ENCODE measurements around the gene GYG2.
"Not testable (repeated sequence)": the region's sequence is repeated elsewhere in the genome, so short reads cannot be mapped to it uniquely, and the experiment has no call there.

The GYG2 gene

DNA sequence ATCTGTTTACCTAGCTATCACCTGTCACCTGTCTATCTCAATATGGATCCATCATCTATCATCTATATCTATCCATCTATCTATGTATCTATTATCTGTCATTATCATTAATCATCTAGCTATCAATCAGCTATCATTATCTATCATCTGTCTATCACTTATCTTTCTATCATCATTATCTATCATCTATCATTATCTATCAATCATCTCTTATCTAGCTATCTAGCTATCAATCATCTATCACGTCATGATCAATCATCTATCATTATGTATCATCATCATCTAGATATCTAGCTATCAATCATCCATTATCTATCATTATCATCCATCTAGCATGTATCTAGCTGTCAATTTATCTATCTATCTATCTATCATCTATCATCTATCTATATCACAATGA is 92.5 kb downstream of the GYG2 start:
- Histone ChIP-seq H3K79me2 (ENCODE audit: low read length) (no peaks in the 10 kb centered on the region), H3K27ac (ENCODE audit: low read length) (no peak overlapping the region), H3K27me3 (ENCODE audit: low read depth, low read length) (no peaks in the 10 kb centered on the region)

DNA sequence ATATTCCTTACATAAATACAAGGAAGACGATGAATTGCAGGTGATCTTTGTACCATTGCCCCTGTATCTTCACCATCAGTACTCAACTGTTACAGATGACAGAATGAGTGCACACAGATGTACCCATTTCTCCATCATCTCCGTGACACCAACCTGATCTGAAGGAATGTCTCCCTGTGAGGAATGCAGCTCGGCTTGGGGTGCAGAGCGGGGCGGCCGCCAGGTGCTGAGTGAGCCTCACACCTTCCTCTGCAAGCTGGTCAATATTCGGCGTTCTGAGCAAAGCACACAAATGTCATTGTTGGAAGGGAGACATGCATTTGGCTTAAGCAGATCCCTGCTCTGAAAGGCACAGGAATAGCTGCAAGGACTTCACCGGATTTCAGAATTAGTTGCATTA is 93.0 kb downstream of the GYG2 start:
- no peak overlapping the region for H3K9ac ChIP-seq (ENCODE audit: low read length)
- no peaks in the 10 kb centered on the region for H3K79me2 ChIP-seq (ENCODE audit: low read length)
- no peak overlapping the region for H2AFZ ChIP-seq (ENCODE audit: low read depth, low read length)
- H3K36me3 ChIP-seq (replicated peaks; ENCODE audit: low read depth, low read length): no peaks in the 10 kb centered on the region
- H3K4me2 ChIP-seq (ENCODE audit: low read length): no peak overlapping the region
- no peaks in the 10 kb centered on the region for H3K27me3 ChIP-seq (ENCODE audit: low read depth, low read length)
- TF ChIP-seq, protein P1, sequence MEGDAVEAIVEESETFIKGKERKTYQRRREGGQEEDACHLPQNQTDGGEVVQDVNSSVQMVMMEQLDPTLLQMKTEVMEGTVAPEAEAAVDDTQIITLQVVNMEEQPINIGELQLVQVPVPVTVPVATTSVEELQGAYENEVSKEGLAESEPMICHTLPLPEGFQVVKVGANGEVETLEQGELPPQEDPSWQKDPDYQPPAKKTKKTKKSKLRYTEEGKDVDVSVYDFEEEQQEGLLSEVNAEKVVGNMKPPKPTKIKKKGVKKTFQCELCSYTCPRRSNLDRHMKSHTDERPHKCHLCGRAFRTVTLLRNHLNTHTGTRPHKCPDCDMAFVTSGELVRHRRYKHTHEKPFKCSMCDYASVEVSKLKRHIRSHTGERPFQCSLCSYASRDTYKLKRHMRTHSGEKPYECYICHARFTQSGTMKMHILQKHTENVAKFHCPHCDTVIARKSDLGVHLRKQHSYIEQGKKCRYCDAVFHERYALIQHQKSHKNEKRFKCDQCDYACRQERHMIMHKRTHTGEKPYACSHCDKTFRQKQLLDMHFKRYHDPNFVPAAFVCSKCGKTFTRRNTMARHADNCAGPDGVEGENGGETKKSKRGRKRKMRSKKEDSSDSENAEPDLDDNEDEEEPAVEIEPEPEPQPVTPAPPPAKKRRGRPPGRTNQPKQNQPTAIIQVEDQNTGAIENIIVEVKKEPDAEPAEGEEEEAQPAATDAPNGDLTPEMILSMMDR (IDR thresholded peaks at IDR 0.05; ENCODE audit: low read depth, low read length): no peak
- no peak for TF ChIP-seq EZH2phosphoT487 (IDR thresholded peaks at IDR 0.05; ENCODE audit: low read depth)
- H3K9me3 ChIP-seq (ENCODE audit: insufficient read depth, low read length): no peaks in the 10 kb centered on the region
- H4K20me1 ChIP-seq (ENCODE audit: insufficient read depth, low read length): no peaks in the 10 kb centered on the region
- H3K4me1 ChIP-seq (ENCODE audit: low read length): peaks cover 6% of the 10 kb centered on the region
- no peak overlapping the region for H3K27ac ChIP-seq (ENCODE audit: low read length)
- H3K4me3 ChIP-seq (ENCODE audit: low read length): no peak overlapping the region

More for the DNA sequence above, 92.5 kb downstream of the GYG2 start:
- Histone ChIP-seq H2AFZ (ENCODE audit: low read depth, low read length) (no peak overlapping the region), H3K4me1 (ENCODE audit: low read length) (peaks cover 6% of the 10 kb centered on the region), H3K9me3 (ENCODE audit: insufficient read depth, low read length) (no peaks in the 10 kb centered on the region), H3K4me2 (ENCODE audit: low read length) (no peak overlapping the region), H3K9ac (ENCODE audit: low read length) (no peak overlapping the region), H3K4me3 (ENCODE audit: low read length) (no peak overlapping the region), H3K36me3 (replicated peaks; ENCODE audit: low read depth, low read length) (no peaks in the 10 kb centered on the region), H4K20me1 (ENCODE audit: insufficient read depth, low read length) (no peaks in the 10 kb centered on the region)
- no peak for TF ChIP-seq EZH2phosphoT487 (IDR thresholded peaks at IDR 0.05; ENCODE audit: low read depth)
- TF ChIP-seq, protein P1 (IDR thresholded peaks at IDR 0.05; ENCODE audit: low read depth, low read length): no peak

DNA sequence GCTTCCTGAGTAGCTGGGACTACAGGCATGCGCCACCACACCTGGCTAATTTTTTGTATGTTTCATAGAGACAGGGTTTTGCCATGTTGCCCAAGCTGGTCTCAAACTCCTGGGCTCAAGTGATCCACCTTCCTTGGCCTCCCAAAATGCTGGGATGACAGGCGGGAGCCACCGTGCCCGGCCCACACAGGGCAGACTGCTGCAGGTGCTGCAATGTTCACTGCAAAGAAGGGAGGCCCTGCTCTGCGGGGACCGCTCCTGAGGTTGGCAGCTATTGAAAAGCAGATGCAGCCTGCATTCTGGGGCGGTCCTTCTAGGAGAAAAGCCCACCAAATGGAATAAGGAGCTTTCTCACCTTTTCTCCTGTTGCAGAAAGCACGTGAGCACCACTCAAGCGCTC is 95.4 kb downstream of the GYG2 start:
- Histone ChIP-seq H4K20me1 (ENCODE audit: insufficient read depth, low read length) (no peaks in the 10 kb centered on the region), H3K27me3 (ENCODE audit: low read depth, low read length) (no peaks in the 10 kb centered on the region), H3K27ac (ENCODE audit: low read length) (no peak overlapping the region), H2AFZ (ENCODE audit: low read depth, low read length) (no peak overlapping the region), H3K36me3 (replicated peaks; ENCODE audit: low read depth, low read length) (no peaks in the 10 kb centered on the region), H3K4me3 (ENCODE audit: low read length) (no peak overlapping the region), H3K9me3 (ENCODE audit: insufficient read depth, low read length) (no peaks in the 10 kb centered on the region), H3K9ac (ENCODE audit: low read length) (no peak overlapping the region), H3K79me2 (ENCODE audit: low read length) (no peaks in the 10 kb centered on the region), H3K4me1 (ENCODE audit: low read length) (peaks cover 6% of the 10 kb centered on the region), H3K4me2 (ENCODE audit: low read length) (no peak overlapping the region)
- TF ChIP-seq EZH2phosphoT487 (IDR thresholded peaks at IDR 0.05; ENCODE audit: low read depth): no peak
- TF ChIP-seq, protein P1 (IDR thresholded peaks at IDR 0.05; ENCODE audit: low read depth, low read length): no peak

DNA sequence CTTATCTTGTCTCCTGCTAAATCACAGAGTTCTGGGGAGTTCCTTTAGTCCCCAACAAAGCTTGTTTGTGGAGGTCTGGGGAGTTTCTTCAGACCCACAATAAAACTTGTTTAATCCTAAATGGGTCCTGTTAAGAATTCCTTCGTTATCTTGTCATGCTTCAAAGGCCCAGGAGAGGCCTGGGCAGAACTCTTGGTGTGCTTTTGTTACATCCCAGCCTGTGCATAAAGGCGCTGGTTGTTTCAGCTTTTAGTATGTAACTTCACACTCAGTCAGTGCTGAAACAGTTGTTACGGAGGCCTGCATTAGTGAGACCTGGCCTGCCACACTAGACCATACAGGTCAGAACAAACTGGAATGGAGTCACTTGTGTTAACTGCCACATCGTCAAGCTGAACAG is 97.5 kb downstream of the GYG2 start:
- H3K79me2 ChIP-seq (ENCODE audit: low read length); H3K9me3 ChIP-seq (ENCODE audit: insufficient read depth, low read length); H4K20me1 ChIP-seq (ENCODE audit: insufficient read depth, low read length); H3K4me3 ChIP-seq (ENCODE audit: low read length); H2AFZ ChIP-seq (ENCODE audit: low read depth, low read length); H3K27me3 ChIP-seq (ENCODE audit: low read depth, low read length); H3K27ac ChIP-seq (ENCODE audit: low read length); H3K4me2 ChIP-seq (ENCODE audit: low read length); H3K9ac ChIP-seq (ENCODE audit: low read length); H3K4me1 ChIP-seq (ENCODE audit: low read length); H3K36me3 ChIP-seq (replicated peaks; ENCODE audit: low read depth, low read length): not testable (repeated sequence)
